Mucosa of descending colon (tissue), 3 donors: Measurements from ENCODE around the gene POU6F2. TPM values are rescaled to one million over a fixed set of nuclear protein-coding genes. Genes with fewer than 3 reads are reported as not detected.
A peak's percentile ranks its signal among the peaks of the same experiment; 100 is the strongest.

Experiments
- ATAC-seq: fragments of 200-7000 bp; cut with Tn5 transposase; one replicate; pipeline ENCODE4 v1.9.1; 2020; ENCODE audit warnings: mild to moderate bottlenecking, moderate library complexity
- DNase-seq, 3 donors: peaks; one replicate each; pipeline ENCODE4 v3.0.0-alpha.2; 2020
- H3K36me3 ChIP-seq: fragments of 200-600 bp; one replicate; pipeline ENCODE4 v1.8.0; 2021; ENCODE audit warnings: low read depth, mild to moderate bottlenecking
- H3K4me1 ChIP-seq: fragments of 200-600 bp; one replicate; pipeline ENCODE4 v1.8.0; 2021; ENCODE audit warnings: low read depth, mild to moderate bottlenecking
- H3K4me3 ChIP-seq: fragments of 200-600 bp; one replicate; pipeline ENCODE4 v1.8.0; 2021; ENCODE audit warnings: mild to moderate bottlenecking
- H3K9me3 ChIP-seq: fragments of 200-600 bp; one replicate; pipeline ENCODE4 v1.8.0; 2021; ENCODE audit warnings: mild to moderate bottlenecking
- CTCF ChIP-seq: fragments of 200-600 bp; IDR thresholded peaks from one replicate; pipeline ENCODE4 v1.8.0; 2022; ENCODE audit warnings: antibody characterized with exemption, mild to moderate bottlenecking
- intact Hi-C, 2 donors: fragments of 100-400 bp; cut with DNase I in 1 of 2; cut with micrococcal nuclease in 1 of 2; formaldehyde crosslinking; loops; one replicate each; pipeline versions ENCODE4 v1.11.0 to v1.11.1; 2022; cut with DNase I, micrococcal nuclease
- total RNA-seq, 3 donors: library from RNA; stranded (reverse); fragmentation: NEBNext Ultra II Directional in 2 of 3; extraction: Animal tissue kit (Norgen Biotek cat#: 25700) in 2 of 3; gene quantifications; one replicate each; pipeline versions ENCODE4 v1.2.1 to v1.2.4, GENCODE V29; 2021 to 2023
- donor health status: DM: no; HTN: no; CAD: no; lungs with moderate emphysema.
- donor health status: DM: no; HTN: no; CAD: no.
- donor health status: DM: no; HTN: yes; CAD: no.

The POU6F2 gene
- total RNA-seq, 3 donors from 2014 or later: 0.90 TPM; not detected in 2

GRCh38 chr7:39353615-39354376 lies 376.1 kb downstream of the POU6F2 start:
- no peaks in the 10 kb centered on the region for H3K4me1 ChIP-seq
- H3K36me3 ChIP-seq: no peaks in the 10 kb centered on the region
- no peak for TF ChIP-seq CTCF
- H3K4me3 ChIP-seq: no peak overlapping the region
- intact Hi-C loops: no loop called here
- DNase-seq (peak in 1 of 3 donors; percentile 51), ATAC-seq (no peak)
- no peaks in the 10 kb centered on the region for H3K9me3 ChIP-seq

GRCh38 chr7:39355664-39356063 lies 378.0 kb downstream of the POU6F2 start:
- intact Hi-C loops: no loop called here
- no peak for DNase-seq

GRCh38 chr7:39356172-39356925 lies 378.6 kb downstream of the POU6F2 start:
- ATAC-seq: no peak
- no peak for DNase-seq
- intact Hi-C loops: no loop called here
- H3K36me3 ChIP-seq: no peaks in the 10 kb centered on the region
- no peaks in the 10 kb centered on the region for H3K9me3 ChIP-seq
- no peak for TF ChIP-seq CTCF
- no peaks in the 10 kb centered on the region for H3K4me1 ChIP-seq
- no peak overlapping the region for H3K4me3 ChIP-seq

More at GRCh38 chr7:39355664-39356063, 378.0 kb downstream of the POU6F2 start:
- Histone ChIP-seq H3K4me3 (no peak overlapping the region), H3K4me1 (no peaks in the 10 kb centered on the region), H3K9me3 (no peaks in the 10 kb centered on the region), H3K36me3 (no peaks in the 10 kb centered on the region)
- no peak for TF ChIP-seq CTCF
- no peak for ATAC-seq

- Histone ChIP-seq H3K9me3 (no peaks in the 10 kb centered on the region), H3K36me3 (no peaks in the 10 kb centered on the region), H3K4me3 (no peak overlapping the region), H3K4me1 (no peaks in the 10 kb centered on the region)
- no peak for TF ChIP-seq CTCF
- ATAC-seq: no peak
- intact Hi-C loops: no loop called here
- peak in 1 of 3 donors; percentile 5 for DNase-seq
These were observed 379.9 kb downstream of the POU6F2 start for GRCh38 chr7:39357648-39358047.

GRCh38 chr7:39360038-39360437 lies 382.3 kb downstream of the POU6F2 start:
- Histone ChIP-seq H3K4me3 (no peak overlapping the region), H3K9me3 (no peaks in the 10 kb centered on the region), H3K36me3 (no peaks in the 10 kb centered on the region), H3K4me1 (no peaks in the 10 kb centered on the region)
- no peak for TF ChIP-seq CTCF
- intact Hi-C loops: no loop called here
- no peak for ATAC-seq
- DNase-seq: no peak
